HG03558 (cell line): ENCODE measurements around the gene COTL1.

Experiments used
- ATAC-seq: cut with Tn5 transposase; IDR thresholded peaks from one replicate; pipeline ENCODE4 v1.9.1; 2021; ENCODE audit warnings: moderate number of reproducible peaks; ENCODE audit not compliant: unreplicated experiment; ENCODE audit errors: extremely low read depth

The COTL1 gene

DNA sequence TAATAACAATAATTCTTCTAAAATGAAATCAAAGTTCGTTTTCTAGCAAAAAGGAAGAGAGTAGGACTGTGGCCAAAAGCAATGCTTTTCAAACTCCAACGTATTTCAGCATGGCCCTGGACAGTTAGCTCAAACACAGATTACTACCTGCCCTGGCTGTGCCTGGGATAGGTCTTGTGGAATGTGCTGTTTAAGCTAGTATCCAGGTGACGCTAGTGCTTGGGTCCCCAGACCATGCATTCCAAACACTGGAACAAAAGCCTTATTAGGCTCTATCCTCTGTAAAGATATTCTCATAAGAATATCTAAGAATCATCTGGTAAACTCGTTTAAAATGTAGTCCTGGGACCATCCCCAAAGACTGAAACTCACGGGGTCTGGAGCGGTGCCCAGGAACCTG is 60.8 kb downstream of the COTL1 start:
- no peak for ATAC-seq

DNA sequence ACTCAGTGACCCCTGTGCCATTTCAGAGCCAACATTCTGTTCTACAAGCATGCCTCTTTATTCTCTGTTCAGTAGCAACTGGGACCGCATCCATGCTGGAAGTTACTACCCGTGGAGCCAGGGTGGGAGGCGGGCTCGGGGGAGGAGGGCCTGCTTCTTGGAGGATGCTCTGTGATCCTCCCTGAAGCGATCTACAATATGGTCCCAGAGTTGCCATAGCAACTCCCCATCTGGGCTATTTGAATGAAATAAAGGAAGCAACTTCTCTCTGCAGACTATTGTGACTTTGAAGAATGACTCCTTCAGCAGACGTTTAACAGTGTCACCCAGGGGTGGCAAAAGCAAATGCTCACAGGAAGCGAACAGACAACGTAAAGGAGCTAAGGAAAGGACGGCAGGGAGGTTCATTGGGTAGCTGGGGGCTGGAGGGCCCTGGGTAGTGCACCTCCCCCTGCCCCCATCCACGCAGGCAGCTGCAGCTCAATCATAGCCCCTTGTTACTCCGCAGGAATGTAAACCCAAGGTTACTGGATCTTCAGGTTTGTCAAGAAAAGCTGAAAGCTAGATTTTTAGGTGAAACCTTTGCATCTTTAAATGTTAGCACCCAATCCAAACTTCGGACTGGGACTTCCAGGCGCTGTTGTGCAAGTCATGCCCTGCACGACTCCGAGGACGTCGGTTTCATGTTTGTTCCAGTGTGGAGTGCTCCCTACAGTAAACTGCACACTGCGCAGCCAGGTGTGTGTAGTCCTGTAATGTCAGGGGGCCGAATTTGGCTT is 62.3 kb downstream of the COTL1 start:
- ATAC-seq: no peak

DNA sequence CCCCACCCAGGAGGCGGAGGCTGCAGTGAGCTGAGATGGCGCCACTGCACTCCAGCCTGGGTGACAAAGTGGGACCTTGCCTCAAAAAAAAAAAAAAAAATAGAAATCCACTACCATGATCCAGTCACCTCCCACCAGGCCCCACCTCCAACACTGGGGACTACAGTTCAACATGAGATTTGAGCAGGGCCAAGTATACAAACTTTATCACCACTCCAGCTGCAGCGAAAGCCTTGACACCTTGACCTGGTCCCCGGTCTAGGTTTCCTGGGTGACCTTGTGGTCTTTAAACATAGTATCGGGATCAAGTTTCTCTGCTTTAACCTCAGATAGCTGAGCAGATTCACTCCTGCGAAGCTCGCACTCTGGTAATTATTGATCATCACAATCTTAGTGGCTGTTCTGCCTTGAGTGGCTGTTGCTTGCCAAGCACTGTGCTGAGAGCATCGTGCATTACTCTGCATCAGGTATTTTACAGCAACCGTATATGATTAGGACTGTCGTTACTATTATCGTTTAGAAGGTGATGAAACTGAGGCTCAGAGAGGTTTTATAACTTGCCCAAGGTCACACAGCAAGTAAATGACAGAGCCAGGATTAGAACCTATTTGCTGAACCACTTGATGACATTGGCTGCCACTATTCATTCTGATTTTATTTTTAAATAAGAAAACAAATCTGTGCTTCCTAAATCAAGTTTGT is 63.1 kb downstream of the COTL1 start:
- no peak for ATAC-seq

DNA sequence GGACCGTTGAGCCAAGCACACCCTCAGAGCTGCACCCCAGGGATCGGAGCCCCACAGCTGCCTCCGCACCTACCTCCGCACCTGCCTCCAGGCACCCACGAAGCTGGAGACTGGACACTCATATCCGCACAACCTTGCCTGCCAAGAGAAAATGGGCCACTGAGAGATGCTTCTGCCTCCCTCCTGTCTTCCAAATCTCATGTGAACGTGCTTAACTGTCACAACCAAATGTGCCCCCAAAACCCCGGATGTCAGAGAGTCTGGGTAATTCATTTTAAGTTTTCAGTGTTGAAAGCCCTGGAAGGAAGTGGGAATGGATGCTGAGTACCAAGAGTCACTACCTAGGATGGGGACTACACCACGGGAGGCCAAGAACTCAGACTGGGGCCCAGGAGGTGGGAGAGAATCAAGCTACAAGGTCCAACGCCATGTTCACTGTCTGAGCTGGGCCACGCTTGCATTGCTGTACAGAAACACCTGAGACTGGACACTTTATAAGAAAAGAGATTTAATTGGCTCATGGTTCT is 63.9 kb downstream of the COTL1 start:
- ATAC-seq: no peak

DNA sequence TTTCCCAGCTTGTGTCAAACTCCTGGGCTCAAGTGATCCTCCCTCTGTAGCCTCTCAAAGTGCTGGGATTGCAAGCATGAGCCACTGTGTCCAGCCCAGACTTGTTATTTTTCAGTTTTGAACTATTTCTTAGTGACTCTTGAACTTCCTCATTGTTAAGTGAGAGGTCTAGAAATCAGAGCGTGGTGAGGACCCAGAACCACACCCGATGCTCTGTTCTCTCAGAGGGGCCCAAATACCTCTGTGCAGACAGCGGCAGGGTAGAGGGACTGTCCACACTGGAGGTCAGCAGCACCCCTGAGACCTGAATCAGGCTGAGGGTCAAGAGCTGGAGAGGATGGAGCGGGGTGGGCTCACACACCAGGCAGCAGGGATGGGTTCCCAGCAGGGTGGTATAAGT is 65.7 kb downstream of the COTL1 start:
- ATAC-seq: no peak

DNA sequence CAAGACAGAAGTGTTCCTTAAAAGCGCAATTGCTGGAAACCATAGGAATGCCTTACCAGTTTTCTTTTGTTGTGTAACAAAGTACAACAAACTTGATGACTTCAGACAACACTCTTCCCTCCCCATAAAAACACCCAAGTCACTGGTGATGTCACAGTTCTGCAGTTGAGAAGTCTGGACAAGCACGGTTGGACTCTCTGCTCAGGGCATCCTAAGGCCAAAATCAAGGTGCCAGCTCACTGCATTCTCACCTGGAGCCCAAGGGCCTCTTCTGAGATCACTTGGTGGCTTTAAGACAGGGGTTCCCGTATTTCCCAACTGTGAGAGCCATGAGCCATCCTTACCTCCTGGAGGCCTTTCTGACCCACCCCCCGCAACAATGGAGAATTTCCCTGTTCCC is 67.8 kb downstream of the COTL1 start:
- ATAC-seq: no peak

DNA sequence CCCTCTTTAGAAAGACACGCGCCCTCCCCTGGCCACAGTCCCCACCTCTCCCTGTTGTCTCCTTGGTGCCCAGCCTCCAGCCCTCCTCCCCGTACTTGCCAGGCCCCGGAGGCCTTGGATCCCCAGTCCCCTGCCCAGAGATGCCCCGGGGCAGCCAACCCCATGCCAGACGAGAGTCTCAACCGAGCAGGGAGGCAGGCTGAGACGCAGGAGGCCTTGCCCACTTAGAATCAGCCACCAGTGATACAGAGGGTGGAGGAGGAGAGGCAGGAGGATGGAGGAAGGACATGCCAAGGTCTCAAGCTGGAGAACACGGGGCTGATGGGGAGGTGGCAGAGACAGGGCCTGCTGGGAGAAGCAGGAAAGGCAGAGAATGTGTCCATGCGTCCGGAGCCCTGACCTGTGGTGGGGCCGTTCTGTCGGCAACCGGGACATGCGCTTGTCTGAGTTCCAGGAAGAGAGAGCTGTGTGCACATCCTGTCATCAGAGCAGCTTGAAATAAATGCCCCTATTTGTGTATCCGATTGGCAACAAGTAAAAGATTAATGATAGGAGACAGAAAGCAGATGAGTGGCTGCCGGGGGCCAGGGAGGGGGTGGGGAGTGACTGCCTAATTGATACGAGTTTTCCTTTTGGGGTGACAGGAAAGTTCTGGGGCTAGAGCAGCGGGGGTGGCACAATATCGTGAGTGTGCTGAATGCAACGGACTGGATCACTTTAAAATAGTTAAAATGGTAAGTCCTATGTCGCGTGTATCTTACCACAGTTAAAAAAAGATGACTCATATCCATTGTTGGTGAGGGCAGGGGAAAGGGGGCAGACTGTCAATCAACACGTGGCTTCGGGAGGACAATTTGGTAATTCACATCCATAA is 68.7 kb downstream of the COTL1 start:
- no peak for ATAC-seq

DNA sequence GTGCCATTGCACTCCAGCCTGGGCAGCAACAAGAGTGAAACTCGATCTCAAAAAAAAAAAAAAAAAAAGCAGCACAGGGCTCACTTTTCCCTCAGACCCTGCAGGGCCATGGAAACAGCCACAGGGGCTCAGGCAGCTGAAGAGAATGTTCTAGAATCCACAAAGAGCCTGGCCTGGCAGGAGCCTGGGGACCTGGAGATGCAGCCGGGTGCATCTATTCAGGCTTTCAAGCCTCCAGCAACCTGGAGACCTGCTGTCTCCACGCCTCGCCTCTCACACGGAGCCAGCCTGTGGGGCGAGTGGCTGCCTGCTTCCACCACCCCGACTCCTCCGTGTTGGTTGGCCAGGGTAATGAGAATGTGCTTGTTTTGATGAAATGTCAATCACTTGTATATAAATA is 69.4 kb downstream of the COTL1 start:
- ATAC-seq: no peak

DNA sequence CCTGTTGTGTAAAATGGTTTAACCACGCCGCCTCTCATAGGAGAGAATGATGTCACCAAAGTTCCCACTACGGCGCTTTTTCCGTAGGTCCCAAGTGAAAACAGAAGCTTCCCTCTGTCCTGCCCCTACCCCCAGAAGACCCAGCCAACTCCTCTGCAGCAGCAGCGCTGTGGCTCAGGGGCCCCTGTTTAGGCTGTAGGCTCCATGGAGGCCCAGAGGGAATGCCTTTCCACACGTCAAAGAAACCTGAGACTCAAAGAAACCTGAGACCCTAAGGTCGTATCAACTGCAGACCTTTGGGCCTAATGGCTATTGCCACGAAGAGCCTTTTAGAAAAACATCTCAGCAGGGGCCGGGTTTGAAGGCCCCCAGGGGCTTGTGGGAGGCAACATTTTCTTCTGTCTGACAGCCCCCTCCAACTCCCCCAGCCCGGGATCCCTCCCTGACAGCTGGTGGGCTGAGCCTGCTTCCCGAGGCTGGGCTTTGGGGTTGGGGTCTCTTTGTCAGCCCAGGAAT is 70.3 kb downstream of the COTL1 start:
- no peak for ATAC-seq

DNA sequence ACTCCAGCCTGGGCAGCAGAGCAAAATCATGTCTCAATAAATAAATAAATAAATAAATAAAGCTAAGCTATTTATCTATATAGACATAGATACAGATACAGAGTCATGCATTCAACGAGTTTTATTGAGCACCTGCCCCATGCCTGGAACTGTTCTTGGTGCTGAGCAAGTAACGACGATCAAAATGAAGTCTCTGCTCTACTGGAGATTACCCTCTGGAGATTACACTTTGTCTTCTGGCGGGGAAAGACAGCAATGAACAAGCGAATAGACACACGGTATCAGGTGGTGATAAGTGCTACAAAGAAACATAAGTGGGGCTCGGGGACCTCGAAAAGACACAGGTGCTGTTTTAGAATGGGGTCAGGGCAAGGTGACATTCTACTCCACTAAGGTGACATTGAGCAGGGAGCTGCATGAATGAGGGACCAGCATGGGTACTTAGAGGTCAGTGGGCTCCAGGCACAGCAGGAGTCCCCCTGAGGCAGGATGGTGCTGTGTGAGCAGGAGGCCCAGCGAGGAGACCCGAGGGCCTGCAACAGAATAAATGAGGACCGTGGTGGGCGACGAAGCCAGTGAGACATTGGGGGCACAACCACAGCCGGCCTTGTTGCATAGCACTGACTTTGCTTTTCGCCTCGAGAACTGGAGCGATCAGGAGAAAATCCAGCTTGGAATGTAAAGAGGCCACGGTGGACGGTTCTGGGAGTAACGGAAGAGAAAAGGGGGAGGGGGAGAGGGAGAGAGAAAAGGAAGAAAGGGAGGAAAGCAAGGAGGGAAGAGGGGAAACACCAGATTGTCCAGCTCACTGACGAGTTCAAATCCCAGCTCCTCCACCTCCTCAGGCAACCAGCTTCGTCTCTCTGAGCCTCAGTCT is 71.0 kb downstream of the COTL1 start:
- ATAC-seq: no peak

DNA sequence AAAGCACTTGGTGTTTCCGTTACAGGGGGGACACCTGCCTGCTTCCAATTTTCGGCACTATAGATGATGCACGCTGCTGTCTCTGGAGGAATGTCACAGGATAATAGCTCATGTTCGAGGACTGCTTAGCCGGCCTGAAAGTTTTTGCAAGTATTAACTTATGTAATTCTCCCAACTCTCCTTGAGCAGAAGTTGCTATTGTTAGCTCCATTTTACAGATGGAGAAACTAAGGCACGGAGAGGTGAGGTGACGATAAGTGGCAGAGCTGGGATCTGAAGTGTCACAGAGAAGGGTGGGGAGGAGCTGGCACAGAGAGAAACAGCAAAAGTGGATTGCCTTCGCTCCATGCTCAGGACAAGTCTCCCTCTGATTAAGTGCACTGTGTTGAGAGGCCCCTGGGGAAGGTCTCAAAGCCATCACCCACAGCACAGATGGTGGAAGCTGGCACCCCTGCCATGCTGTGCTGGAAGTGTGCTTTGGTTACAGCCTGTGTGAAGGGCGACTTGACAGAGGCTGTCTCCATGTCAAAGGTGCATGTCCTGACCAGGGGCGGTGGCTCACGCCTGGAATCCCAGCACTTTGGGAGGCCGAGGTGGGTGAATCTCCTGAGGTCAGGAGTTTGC is 72.7 kb downstream of the COTL1 start:
- no peak for ATAC-seq

DNA sequence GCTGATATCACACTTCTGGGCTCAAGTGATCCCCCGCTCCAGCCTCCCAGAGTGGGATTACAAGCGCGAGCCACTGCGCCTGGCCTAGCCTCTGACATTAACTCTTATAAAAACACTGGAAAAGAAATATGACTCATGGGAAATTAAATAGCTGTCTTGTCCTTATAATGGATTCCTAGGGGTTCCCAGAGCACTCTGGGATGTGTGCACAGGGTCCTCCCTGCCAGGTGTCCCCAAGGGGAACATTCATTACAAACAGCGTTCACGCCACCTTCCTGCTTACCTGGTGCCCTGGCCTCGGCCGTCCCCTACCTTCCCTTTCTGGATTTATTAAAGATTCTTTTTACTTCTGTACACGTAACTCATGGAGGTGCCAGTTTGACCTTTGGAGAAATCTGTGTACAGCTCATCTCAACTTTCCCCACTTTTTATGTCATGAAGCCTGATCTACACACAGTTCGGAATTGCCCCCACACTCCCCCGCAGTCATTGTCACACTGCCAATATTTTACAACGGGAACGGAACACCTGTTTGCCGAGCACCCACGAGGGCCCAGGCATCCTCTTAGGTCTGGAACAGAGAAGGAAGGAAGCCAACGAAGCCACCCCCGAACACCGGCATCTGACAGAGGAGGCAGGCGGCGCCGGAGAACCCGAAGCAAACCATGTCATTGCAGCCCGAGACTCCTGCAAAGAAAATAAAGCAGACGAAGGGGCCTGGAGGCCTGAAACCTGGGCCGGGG is 73.7 kb downstream of the COTL1 start:
- ATAC-seq: no peak

DNA sequence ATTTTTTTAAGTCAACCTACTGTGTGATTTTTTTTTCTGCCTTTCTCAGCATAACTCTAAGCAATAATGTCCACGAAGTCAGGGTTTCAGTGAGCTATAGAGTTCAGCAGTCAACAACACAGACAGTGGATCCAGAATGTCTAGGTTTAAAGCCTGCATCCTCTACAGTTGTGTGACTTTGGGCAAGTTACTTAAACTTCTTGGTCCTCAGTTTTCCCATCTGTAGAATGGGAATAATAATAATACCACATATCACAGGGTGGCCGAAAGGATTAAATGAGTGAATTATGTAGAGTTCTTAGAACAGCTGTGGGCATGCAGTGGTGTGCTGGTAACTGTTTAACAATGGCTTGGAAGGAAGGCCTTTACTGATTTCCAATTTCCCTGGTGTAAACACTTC is 74.6 kb downstream of the COTL1 start:
- ATAC-seq: no peak

DNA sequence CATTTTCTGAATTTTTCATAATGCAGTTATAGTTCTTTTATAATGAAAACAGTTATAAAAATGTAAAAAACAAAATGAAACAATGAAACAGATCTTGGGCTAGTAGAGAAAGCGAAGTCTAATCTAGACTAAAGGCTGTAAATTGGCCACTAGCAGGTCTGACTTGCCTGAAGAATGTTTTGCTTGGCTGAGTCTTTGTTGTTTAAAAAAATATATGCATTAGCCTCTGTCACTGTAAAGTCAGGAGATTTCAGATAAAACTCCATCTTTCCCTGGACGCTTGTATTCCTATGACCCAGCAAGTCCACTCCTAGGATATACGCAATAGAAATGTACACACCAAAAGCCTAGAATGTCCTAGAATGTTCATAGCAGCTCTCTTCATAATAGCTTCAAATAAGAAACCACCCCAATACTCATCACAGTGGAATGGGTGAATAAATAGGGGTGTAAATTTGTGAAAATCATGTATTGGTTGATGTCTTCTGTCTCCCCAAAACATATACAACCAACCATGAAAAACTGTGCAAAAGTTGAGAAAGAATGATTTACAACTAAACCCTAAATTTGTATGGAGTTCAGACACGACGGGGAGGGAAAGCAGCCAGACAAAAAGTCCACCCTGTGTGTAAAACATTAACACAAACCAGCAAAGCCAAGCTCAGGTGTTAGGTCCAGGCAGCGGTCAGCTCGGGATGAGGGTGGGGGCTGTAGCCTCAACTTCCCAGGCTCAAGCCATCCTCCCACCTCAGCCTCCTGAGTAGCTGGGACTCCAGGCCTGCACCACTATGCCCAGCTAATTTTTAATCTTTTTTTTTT is 75.7 kb downstream of the COTL1 start:
- ATAC-seq: no peak

DNA sequence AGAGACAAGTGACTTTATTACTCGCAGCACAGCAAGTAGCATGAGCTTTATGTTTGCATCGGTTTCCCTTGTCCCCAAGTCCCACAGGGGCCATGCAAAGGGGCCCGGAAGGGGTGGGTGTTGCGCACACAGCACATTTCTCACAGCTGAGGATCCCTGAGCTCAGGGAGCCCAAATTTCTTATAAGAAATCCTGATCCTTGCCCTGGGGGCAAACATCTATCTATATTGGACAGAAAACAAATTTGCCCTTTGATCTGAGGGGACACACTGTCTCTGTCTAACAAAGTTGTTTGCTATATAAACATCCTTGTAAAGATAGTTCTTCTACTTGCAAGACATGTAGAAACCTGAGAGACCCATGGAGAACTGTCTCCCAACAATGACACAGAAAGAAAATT is 77.7 kb downstream of the COTL1 start:
- ATAC-seq: no peak

DNA sequence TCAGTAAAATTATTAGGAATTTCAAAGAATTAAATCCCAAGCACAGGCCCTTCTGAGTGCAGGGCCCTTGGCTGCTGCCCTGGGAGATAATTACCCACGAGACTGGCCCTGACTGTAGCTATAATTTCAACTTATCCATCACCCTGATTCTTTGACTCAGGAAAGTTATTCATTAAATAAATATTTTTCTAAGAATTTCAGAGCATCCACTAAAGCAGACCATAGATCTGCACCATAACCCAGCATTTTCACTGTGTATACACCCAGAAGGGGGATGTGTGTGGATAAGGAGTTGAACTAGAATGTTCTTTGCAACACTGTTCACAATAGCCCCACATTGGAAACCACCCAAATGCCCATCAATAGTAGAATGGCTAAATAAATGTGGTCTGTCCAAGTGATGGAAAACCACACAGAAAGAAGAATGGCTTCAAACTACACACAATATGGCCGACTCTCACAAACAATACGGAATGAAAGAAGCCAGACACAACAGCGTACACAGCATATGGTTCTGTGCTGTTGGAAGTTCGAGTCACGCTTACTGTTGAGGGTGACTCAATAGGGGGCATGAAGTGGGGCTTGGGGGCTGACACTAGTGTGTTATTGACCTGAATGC is 79.5 kb downstream of the COTL1 start:
- no peak for ATAC-seq

DNA sequence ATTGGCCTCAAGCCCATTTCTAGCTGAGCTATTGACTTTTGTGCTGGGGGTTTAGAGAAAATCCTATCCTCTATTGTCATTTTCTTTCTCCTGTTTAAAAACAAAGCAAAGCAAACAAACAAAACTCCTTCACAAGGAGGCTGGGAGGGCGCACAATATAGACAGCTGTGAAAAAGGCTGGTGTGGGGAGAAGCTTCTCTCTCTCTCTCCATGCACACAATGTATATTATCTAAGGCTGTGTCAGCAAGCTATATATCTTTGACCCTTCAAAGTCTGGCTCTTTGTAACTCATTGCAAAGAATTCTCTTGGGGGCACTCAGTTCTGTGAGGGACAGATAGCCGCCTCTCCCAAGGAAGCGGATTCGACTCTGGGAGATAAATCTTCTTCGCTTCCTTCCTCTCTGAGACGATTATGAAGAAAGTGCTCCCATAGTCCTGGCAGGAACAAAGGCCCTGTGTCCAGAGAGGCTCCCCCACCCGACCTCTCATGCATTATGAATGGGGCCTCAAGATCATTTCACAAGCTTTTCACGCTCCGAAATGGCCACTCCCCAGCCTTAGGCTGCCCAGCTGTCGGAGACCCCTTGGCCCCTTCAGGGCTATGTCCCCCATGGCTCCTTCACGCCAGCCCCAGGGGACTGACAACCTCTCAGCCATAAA is 80.3 kb downstream of the COTL1 start:
- no peak for ATAC-seq
